PC-9 (cell line): Measurements from ENCODE around the gene TADA3. TPM values are rescaled to one million over a fixed set of nuclear protein-coding genes. Genes with fewer than 3 reads are reported as not detected.

Source experiments
- BruUV-seq: library from RNA; stranded (reverse); fragments of 400-500 nt; replicated peaks from 2 replicates; lab custom pipeline; 2021; lab: Mats Ljungman, UMichigan
- CTCF ChIA-PET: fragments of 300-600 bp; sonication (Branson Sonifier 250); formaldehyde crosslinking; loops from one replicate; lab custom pipeline; 2022; ENCODE audit warnings: antibody characterized with exemption; lab: Charles Lee
- POLR2A ChIA-PET: fragments of 300-600 bp; sonication (Branson Sonifier 250); formaldehyde crosslinking; loops from one replicate; lab custom pipeline; 2022; ENCODE audit warnings: antibody characterized with exemption; ENCODE audit not compliant: unreplicated experiment; lab: Charles Lee
- DNase-seq, 2 experiments: peaks; one replicate each; pipeline versions ENCODE4 v3.0.0 to v3.0.0-alpha.2; 2015 to 2022; ENCODE audit warnings: mixed read lengths in 1 of 2
- H2AFZ ChIP-seq: fragments of 200-600 bp; sonication (generic); 2 replicates; pipeline ENCODE4 v1.8.1; 2017; ENCODE audit warnings: antibody characterized with exemption
- H3F3A ChIP-seq: fragments of 200-600 bp; sonication (generic); 2 replicates; pipeline ENCODE4 v1.8.1; 2017; ENCODE audit warnings: antibody characterized with exemption, mild to moderate bottlenecking, low read depth; ENCODE audit not compliant: insufficient read depth
- H3K27ac ChIP-seq: fragments of 200-600 bp; sonication (generic); 2 replicates; pipeline ENCODE4 v1.6.1; 2016; ENCODE audit warnings: mixed run types
- H3K27me3 ChIP-seq: fragments of 200-600 bp; sonication (generic); 2 replicates; pipeline ENCODE4 v1.6.1; 2016; ENCODE audit warnings: low read depth, mixed run types; ENCODE audit not compliant: insufficient read depth
- H3K36me3 ChIP-seq: fragments of 200-600 bp; sonication (generic); 2 replicates; pipeline ENCODE4 v1.6.1; 2016; ENCODE audit warnings: low read depth, mixed run types
- H3K4me1 ChIP-seq: fragments of 200-600 bp; sonication (generic); replicated peaks from 2 replicates; pipeline ENCODE4 v1.6.1; 2016; ENCODE audit warnings: mixed run types; ENCODE audit not compliant: insufficient read depth
- H3K4me2 ChIP-seq: fragments of 200-600 bp; sonication (generic); 2 replicates; pipeline ENCODE4 v1.6.1; 2017; ENCODE audit warnings: mixed run types
- H3K4me3 ChIP-seq: fragments of 200-600 bp; sonication (generic); 2 replicates; pipeline ENCODE4 v1.6.1; 2016; ENCODE audit warnings: mixed run types
- H3K79me2 ChIP-seq: fragments of 200-600 bp; sonication (generic); 2 replicates; pipeline ENCODE4 v1.6.1; 2017; ENCODE audit warnings: low read depth, mixed run types
- H3K9me2 ChIP-seq: fragments of 200-600 bp; sonication (generic); 2 replicates; pipeline ENCODE4 v1.8.1; 2017; ENCODE audit warnings: mild to moderate bottlenecking; ENCODE audit not compliant: insufficient read depth
- H3K9me3 ChIP-seq: fragments of 200-600 bp; sonication (generic); 2 replicates; pipeline ENCODE4 v1.8.1; 2016; ENCODE audit warnings: low read depth; ENCODE audit not compliant: insufficient read depth
- H4K20me1 ChIP-seq: fragments of 200-600 bp; sonication (generic); 2 replicates; pipeline ENCODE4 v1.8.1; 2017; ENCODE audit not compliant: insufficient read depth
- EZH2 ChIP-seq: fragments of 200-600 bp; sonication (generic); IDR thresholded peaks from 2 replicates; pipeline ENCODE4 v1.8.0; 2017; ENCODE audit warnings: antibody characterized with exemption, low read depth
- intact Hi-C: fragments of 100-400 bp; cut with micrococcal nuclease; formaldehyde crosslinking; loops from one replicate; pipeline ENCODE4 v1.10.0; 2022; ENCODE audit not compliant: unreplicated experiment
- total RNA-seq: library from RNA; stranded (reverse); gene quantifications from 2 replicates; pipeline ENCODE4 v1.2.3, GENCODE V29; 2021
- TF ChIP-seq, protein P1 (sequence below): fragments of 200-600 bp; sonication (generic); conservative IDR thresholded peaks from 2 replicates; pipeline ENCODE4 v1.6.1; 2017; ENCODE audit warnings: mixed run types, antibody characterized with exemption, mild to moderate bottlenecking, moderate library complexity

TADA3 gene
- total RNA-seq, 1 experiment from 2014 or later, result 72.4 TPM

DNA sequence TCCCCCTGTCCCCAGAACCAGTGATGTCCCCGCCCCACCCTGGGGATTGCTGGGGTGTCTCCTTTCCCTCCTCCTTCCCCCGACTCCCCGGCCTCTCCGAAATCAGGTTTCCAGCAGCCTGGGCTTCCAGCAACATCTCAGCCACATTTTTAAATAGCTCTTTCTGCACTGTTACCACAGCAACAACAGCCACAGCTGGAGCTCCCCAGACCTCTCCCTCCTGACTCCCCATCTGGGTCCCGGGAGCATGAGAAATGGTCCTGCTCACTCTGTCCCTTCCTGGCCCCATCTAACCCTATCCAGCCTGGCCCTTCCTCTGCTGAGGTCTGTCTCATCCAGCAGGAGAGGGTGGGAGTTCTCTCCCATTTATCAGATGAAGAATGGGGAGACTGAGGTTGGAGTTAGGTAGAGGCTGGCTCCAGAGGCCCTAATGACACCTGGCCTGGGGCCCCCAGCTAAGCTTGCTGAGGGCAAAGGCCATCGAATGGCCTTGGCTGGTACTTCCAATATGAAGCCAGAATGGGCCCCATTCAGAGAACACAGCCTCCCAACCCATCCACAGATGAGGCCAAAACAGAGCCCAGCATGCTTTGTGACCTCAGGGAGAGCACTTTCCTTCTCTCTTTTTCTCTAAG lies 24.0 kb downstream of the TADA3 start:
- no peak overlapping the region for H3K4me2 ChIP-seq
- no peaks in the 10 kb centered on the region for H3K36me3 ChIP-seq
- intact Hi-C loops, result no loop called here
- BruUV-seq, result no TSS peak
- H2AFZ ChIP-seq, result no peak overlapping the region
- ChIA-PET POLR2A (no interaction called here), CTCF (interaction anchor here (0.5 kb wide), 1 partner anchor 270 kb away, joined by 27 read pairs; no protein-coding TSS in a partner anchor)
- H3K27ac ChIP-seq, result no peak overlapping the region
- no peaks in the 10 kb centered on the region for H3K9me3 ChIP-seq
- H3F3A ChIP-seq, result peaks cover 14% of the 10 kb centered on the region; the same call in 1 of the 2 replicates
- no peak for DNase-seq
- H4K20me1 ChIP-seq, result no peaks in the 10 kb centered on the region
- no peaks in the 10 kb centered on the region for H3K79me2 ChIP-seq
- H3K4me3 ChIP-seq, result no peak overlapping the region
- no peaks in the 10 kb centered on the region for H3K9me2 ChIP-seq
- H3K4me1 ChIP-seq, result no peaks in the 10 kb centered on the region
- TF ChIP-seq EZH2, result no peak
- TF ChIP-seq, protein P1, sequence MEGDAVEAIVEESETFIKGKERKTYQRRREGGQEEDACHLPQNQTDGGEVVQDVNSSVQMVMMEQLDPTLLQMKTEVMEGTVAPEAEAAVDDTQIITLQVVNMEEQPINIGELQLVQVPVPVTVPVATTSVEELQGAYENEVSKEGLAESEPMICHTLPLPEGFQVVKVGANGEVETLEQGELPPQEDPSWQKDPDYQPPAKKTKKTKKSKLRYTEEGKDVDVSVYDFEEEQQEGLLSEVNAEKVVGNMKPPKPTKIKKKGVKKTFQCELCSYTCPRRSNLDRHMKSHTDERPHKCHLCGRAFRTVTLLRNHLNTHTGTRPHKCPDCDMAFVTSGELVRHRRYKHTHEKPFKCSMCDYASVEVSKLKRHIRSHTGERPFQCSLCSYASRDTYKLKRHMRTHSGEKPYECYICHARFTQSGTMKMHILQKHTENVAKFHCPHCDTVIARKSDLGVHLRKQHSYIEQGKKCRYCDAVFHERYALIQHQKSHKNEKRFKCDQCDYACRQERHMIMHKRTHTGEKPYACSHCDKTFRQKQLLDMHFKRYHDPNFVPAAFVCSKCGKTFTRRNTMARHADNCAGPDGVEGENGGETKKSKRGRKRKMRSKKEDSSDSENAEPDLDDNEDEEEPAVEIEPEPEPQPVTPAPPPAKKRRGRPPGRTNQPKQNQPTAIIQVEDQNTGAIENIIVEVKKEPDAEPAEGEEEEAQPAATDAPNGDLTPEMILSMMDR, result no peak
- H3K27me3 ChIP-seq, result peaks cover 7% of the 10 kb centered on the region; the same call in 1 of the 2 replicates

DNA sequence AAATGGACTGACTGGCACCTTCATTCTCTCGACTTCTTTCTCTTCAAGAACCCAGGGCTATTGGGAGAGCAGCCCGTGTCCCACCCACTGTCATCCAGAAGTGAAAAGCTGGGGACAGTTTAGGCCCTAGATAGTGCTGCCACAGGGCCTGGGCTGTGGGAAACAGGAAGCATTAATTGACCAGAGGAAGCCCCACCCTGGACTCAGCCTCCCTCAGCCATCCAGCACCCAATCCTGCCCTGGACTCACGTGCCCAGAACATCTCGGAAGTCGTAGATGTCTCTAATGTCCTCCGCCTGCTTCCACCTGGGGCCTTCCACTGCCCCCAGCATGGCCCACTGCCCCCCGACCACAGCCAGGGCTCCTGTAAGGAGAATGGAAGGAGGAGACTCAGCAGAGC lies 24.9 kb downstream of the TADA3 start:
- TF ChIP-seq EZH2, result no peak
- TF ChIP-seq, protein P1, result no peak
- intact Hi-C loops, result no loop called here
- Histone ChIP-seq H2AFZ (no peak overlapping the region), H4K20me1 (no peaks in the 10 kb centered on the region), H3K79me2 (no peaks in the 10 kb centered on the region), H3K4me1 (no peaks in the 10 kb centered on the region), H3K4me2 (no peak overlapping the region), H3K27me3 (peaks cover 7% of the 10 kb centered on the region; the same call in 1 of the 2 replicates), H3K9me3 (no peaks in the 10 kb centered on the region), H3F3A (peaks cover 10% of the 10 kb centered on the region; the same call in 1 of the 2 replicates), H3K9me2 (no peaks in the 10 kb centered on the region), H3K4me3 (no peak overlapping the region), H3K27ac (no peak overlapping the region), H3K36me3 (no peaks in the 10 kb centered on the region)
- no TSS peak for BruUV-seq
- POLR2A ChIA-PET, result no interaction called here
- DNase-seq, result no peak
- CTCF ChIA-PET, result no interaction called here

DNA sequence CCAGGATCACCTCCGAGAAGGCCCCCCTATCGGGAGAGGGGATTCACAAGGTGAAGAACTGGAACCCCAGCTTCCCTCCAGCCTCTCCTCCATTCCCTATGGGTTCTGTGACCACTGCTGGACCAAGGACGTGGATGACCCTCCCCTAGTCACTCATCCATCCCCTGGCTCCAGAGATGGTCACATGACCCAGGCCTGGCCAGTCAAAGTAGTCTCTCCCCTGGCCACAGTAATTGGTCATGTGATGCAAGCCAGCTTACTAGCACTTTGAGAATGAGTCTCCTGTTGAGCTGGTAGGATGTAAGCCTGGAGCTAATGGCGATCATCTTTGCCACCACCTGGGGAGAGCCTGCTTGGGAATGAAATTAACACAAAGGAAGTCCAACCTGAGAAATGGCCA lies 26.4 kb downstream of the TADA3 start:
- intact Hi-C loops, result no loop called here
- Histone ChIP-seq H3K9me2 (no peaks in the 10 kb centered on the region), H3K4me1 (no peaks in the 10 kb centered on the region), H3K9me3 (no peaks in the 10 kb centered on the region), H3K4me3 (no peak overlapping the region), H3K4me2 (no peak overlapping the region), H3K27ac (no peak overlapping the region), H3K27me3 (peaks cover 7% of the 10 kb centered on the region; the same call in 1 of the 2 replicates), H3F3A (no peaks in the 10 kb centered on the region), H2AFZ (no peak overlapping the region), H3K36me3 (no peaks in the 10 kb centered on the region), H3K79me2 (no peaks in the 10 kb centered on the region), H4K20me1 (no peaks in the 10 kb centered on the region)
- BruUV-seq, result no TSS peak
- CTCF ChIA-PET, result no interaction called here
- DNase-seq, result no peak
- TF ChIP-seq, protein P1, result no peak
- no peak for TF ChIP-seq EZH2
- POLR2A ChIA-PET, result no interaction called here
